GM23338 (cell line): Measurements from ENCODE around the gene KATNAL1. TPM values are rescaled to one million over a fixed set of nuclear protein-coding genes. Genes with fewer than 3 reads are reported as not detected.

Source experiments
- ATAC-seq: fragments of 200-7000 bp; cut with Tn5 transposase; 3 replicates; pipeline ENCODE4 v1.9.1; 2020
- DNase-seq: peaks from one replicate; pipeline ENCODE4 v3.0.0-alpha.2; 2015; ENCODE audit warnings: low spot score
- H2AFZ ChIP-seq: fragments of 200-600 bp; sonication (generic); 2 replicates; pipeline ENCODE4 v1.8.0; 2016; ENCODE audit warnings: antibody characterized with exemption, mild to moderate bottlenecking, moderate library complexity
- H3F3A ChIP-seq: fragments of 200-600 bp; sonication (generic); replicated peaks from 2 replicates; pipeline ENCODE4 v1.8.0; 2017; ENCODE audit warnings: antibody characterized with exemption, mixed run types, low read depth
- H3K27ac ChIP-seq: fragments of 200-600 bp; sonication (generic); 2 replicates; pipeline ENCODE4 v1.6.1; 2016; ENCODE audit warnings: low read depth
- H3K27me3 ChIP-seq: fragments of 200-600 bp; sonication (generic); 2 replicates; pipeline ENCODE4 v1.8.0; 2016; ENCODE audit warnings: mild to moderate bottlenecking, mixed run types, moderate library complexity; ENCODE audit not compliant: insufficient read depth
- H3K36me3 ChIP-seq: fragments of 200-600 bp; sonication (generic); 2 replicates; pipeline ENCODE4 v1.8.0; 2016; ENCODE audit warnings: mild to moderate bottlenecking; ENCODE audit not compliant: insufficient read depth
- H3K4me1 ChIP-seq: fragments of 200-600 bp; sonication (generic); 2 replicates; pipeline ENCODE4 v1.8.0; 2016; ENCODE audit warnings: mild to moderate bottlenecking, moderate library complexity; ENCODE audit not compliant: insufficient read depth
- H3K4me2 ChIP-seq: fragments of 200-600 bp; sonication (generic); 2 replicates; pipeline ENCODE4 v1.7.1; 2017; ENCODE audit warnings: mixed run types
- H3K4me3 ChIP-seq: fragments of 200-600 bp; sonication (generic); 2 replicates; pipeline ENCODE4 v1.6.1; 2016; ENCODE audit warnings: mixed run types
- H3K79me2 ChIP-seq: fragments of 200-600 bp; sonication (generic); replicated peaks from 2 replicates; pipeline ENCODE4 v1.8.0; 2017; ENCODE audit warnings: mild to moderate bottlenecking; ENCODE audit not compliant: insufficient read depth
- H3K9me2 ChIP-seq: fragments of 200-600 bp; sonication (generic); 2 replicates; pipeline ENCODE4 v1.8.0; 2017; ENCODE audit not compliant: insufficient read depth
- H4K20me1 ChIP-seq: fragments of 200-600 bp; sonication (generic); replicated peaks from 2 replicates; pipeline ENCODE4 v1.8.0; 2017; ENCODE audit warnings: mild to moderate bottlenecking; ENCODE audit not compliant: insufficient read depth
- H3K27ac Mint-ChIP-seq: 2 replicates; pipeline ENCODE4 v1.8.0; 2020; ENCODE audit warnings: inconsistent platforms, mild to moderate bottlenecking, moderate library complexity, mixed read lengths
- H3K27me3 Mint-ChIP-seq: 3 replicates; pipeline ENCODE4 v1.8.0; 2022; ENCODE audit warnings: low read depth, mild to moderate bottlenecking, moderate library complexity, mixed read lengths, inconsistent platforms; ENCODE audit not compliant: insufficient read depth, poor library complexity
- H3K36me3 Mint-ChIP-seq: 3 replicates; pipeline ENCODE4 v1.8.0; 2021; ENCODE audit warnings: low read depth, mild to moderate bottlenecking, inconsistent platforms, moderate library complexity, mixed read lengths
- H3K4me1 Mint-ChIP-seq: 3 replicates; pipeline ENCODE4 v1.8.0; 2020; ENCODE audit warnings: mild to moderate bottlenecking, inconsistent platforms, mixed read lengths
- H3K4me3 Mint-ChIP-seq: 3 replicates; pipeline ENCODE4 v1.8.0; 2021; ENCODE audit warnings: moderate library complexity, mild to moderate bottlenecking, inconsistent platforms, mixed read lengths
- H3K9me3 Mint-ChIP-seq: 3 replicates; pipeline ENCODE4 v1.8.0; 2020; ENCODE audit warnings: moderate library complexity, mild to moderate bottlenecking, inconsistent platforms, mixed read lengths
- CREB1 ChIP-seq: fragments of 250-450 bp; sonication (Bioruptor Pico); IDR thresholded peaks from 2 replicates; pipeline ENCODE4 v1.5.0; 2020; ENCODE audit warnings: low read depth, mild to moderate bottlenecking, moderate library complexity
- CTCF ChIP-seq, 2 experiments: fragments of 200-600 bp in 1 of 2; sonication (generic) in 1 of 2; conservative IDR thresholded peaks; 2 replicates each; pipeline versions ENCODE4 v1.5.1 to v1.6.1; 2016 to 2017; ENCODE audit warnings: antibody characterized with exemption in 2 of 2, low read depth in 2 of 2, mild to moderate bottlenecking in 2 of 2, moderate library complexity in 1 of 2
- ETS1 ChIP-seq: IDR thresholded peaks from 2 replicates; pipeline ENCODE4 v1.6.1; 2016; ENCODE audit warnings: antibody characterized with exemption
- EZH2 ChIP-seq: fragments of 200-600 bp; sonication (generic); IDR thresholded peaks from one replicate; pipeline ENCODE4 v1.8.0; 2017; ENCODE audit warnings: antibody characterized with exemption, mild to moderate bottlenecking, low read depth; ENCODE audit not compliant: unreplicated experiment
- EZH2phosphoT487 ChIP-seq: fragments of 200-600 bp; sonication (generic); IDR thresholded peaks from one replicate; pipeline ENCODE4 v1.8.1; 2018; ENCODE audit warnings: antibody characterized with exemption; ENCODE audit not compliant: unreplicated experiment
- JUNB ChIP-seq: IDR thresholded peaks from one replicate; pipeline ENCODE4 v1.6.1; 2016; ENCODE audit warnings: antibody characterized with exemption; ENCODE audit not compliant: unreplicated experiment
- NANOG ChIP-seq: IDR thresholded peaks from 2 replicates; pipeline ENCODE4 v1.6.1; 2016; ENCODE audit warnings: antibody characterized with exemption, borderline replicate concordance
- POLR2AphosphoS5 ChIP-seq: IDR thresholded peaks from 2 replicates; pipeline ENCODE4 v1.6.1; 2016; ENCODE audit warnings: antibody characterized with exemption, low read depth
- REST ChIP-seq: IDR thresholded peaks from one replicate; pipeline ENCODE4 v1.6.1; 2018; ENCODE audit warnings: antibody characterized with exemption; ENCODE audit not compliant: unreplicated experiment
- STAT1 ChIP-seq: IDR thresholded peaks from one replicate; pipeline ENCODE4 v1.6.1; 2016; ENCODE audit warnings: antibody characterized with exemption; ENCODE audit not compliant: unreplicated experiment
- ZNF114 ChIP-seq: fragments of 250-450 bp; sonication (Bioruptor Pico); IDR thresholded peaks from 2 replicates; pipeline ENCODE4 v1.5.0; 2020; ENCODE audit warnings: mild to moderate bottlenecking, moderate library complexity
- ZNF331 ChIP-seq: fragments of 250-450 bp; sonication (Bioruptor Pico); IDR thresholded peaks from 2 replicates; pipeline ENCODE4 v1.5.0; 2020; ENCODE audit warnings: low read depth, mild to moderate bottlenecking, moderate library complexity
- ZNF462 ChIP-seq: fragments of 250-450 bp; sonication (Bioruptor Pico); IDR thresholded peaks from 2 replicates; pipeline ENCODE4 v1.5.0; 2020; ENCODE audit warnings: mild to moderate bottlenecking, moderate library complexity
- polyA plus RNA-seq: library from polyadenylated mRNA; unstranded; fragments of >200 nt; fragmentation: Nextera tagmentation; extraction: Ambion mirVana; gene quantifications from 2 replicates; pipeline ENCODE4 v1.2.1, GENCODE V29; 2016
- total RNA-seq: library from RNA; depleted of rRNA; stranded (reverse); fragments of >200 nt; shearing (Covaris generic); gene quantifications from 2 replicates; pipeline ENCODE4 v1.2.3, GENCODE V29; 2014

The KATNAL1 gene
- total and polyA plus RNA-seq, 2 experiments from 2014 or later: 6.1 to 11.5 TPM

GRCh38 chr13:30253830-30254229 lies 53.5 kb downstream of the KATNAL1 start:
- no peak for ATAC-seq
- no peak overlapping the region for H2AFZ ChIP-seq
- H3K9me2 ChIP-seq: no peaks in the 10 kb centered on the region
- 0 out of 2 replicates have a peak, but pooled peaks cover under 1% of the 10 kb centered on the region for H3K79me2 ChIP-seq
- H4K20me1 ChIP-seq: no peaks in the 10 kb centered on the region
- Mint-ChIP-seq H3K4me3 (no peak overlapping the region), H3K4me1 (peaks cover 11% of the 10 kb centered on the region; the same call in 2 of the 3 replicates), H3K36me3 (peaks cover 22% of the 10 kb centered on the region; the same call in 2 of the 3 replicates), H3K27ac (no peak overlapping the region), H3K27me3 (no peaks in the 10 kb centered on the region), H3K9me3 (peaks cover 8% of the 10 kb centered on the region; the same call in 2 of the 3 replicates)
- H3K27ac ChIP-seq: no peak overlapping the region
- no peak overlapping the region for H3K4me3 ChIP-seq
- H3F3A ChIP-seq: no peaks in the 10 kb centered on the region
- no peaks in the 10 kb centered on the region for H3K27me3 ChIP-seq
- TF ChIP-seq CTCF (conservative IDR thresholded peaks at IDR 0.05; ENCODE audit: low read depth in 2 of 2) (no peak), JUNB (no peak), NANOG (no peak), ETS1 (no peak), POLR2AphosphoS5 (no peak), ZNF114 (CRISPR knock-in tag) (no peak), STAT1 (no peak), EZH2 (no peak), REST (no peak), EZH2phosphoT487 (no peak), CREB1 (CRISPR knock-in tag) (no peak), ZNF462 (CRISPR knock-in tag) (no peak), ZNF331 (CRISPR knock-in tag) (no peak)
- H3K4me1 ChIP-seq: peaks cover 11% of the 10 kb centered on the region; the same call in 1 of the 2 replicates
- peaks cover 3% of the 10 kb centered on the region; the same call in 1 of the 2 replicates for H3K36me3 ChIP-seq
- no peak overlapping the region for H3K4me2 ChIP-seq
- no peak for DNase-seq
